Prostate gland (tissue), 2 donors: ENCODE results near the gene TPBGL. TPM values are rescaled to one million over a fixed set of nuclear protein-coding genes. Genes with fewer than 3 reads are reported as not detected.
A peak's percentile ranks its signal among the peaks of the same experiment; 100 is the strongest.

Source experiments
- DNase-seq: peaks from one replicate; pipeline ENCODE4 v3.0.0-alpha.2; 2019; ENCODE audit warnings: low spot score
- H3K27ac ChIP-seq, 2 donors: fragments of 200-600 bp; sonication (generic); 2 replicates each; pipeline ENCODE4 v1.5.1; 2017 to 2019
- H3K27me3 ChIP-seq: fragments of 200-600 bp; sonication (generic); replicated peaks from 2 replicates; pipeline ENCODE4 v1.5.1; 2019; ENCODE audit not compliant: insufficient read depth
- H3K36me3 ChIP-seq, 2 donors: fragments of 200-600 bp; sonication (generic); 1 replicate in 1 of 2; 2 replicates in 1 of 2; pipeline versions ENCODE4 v1.5.1 to v1.8.1; 2017 to 2019
- H3K4me1 ChIP-seq: fragments of 200-600 bp; sonication (generic); replicated peaks from 2 replicates; pipeline ENCODE4 v1.5.1; 2019
- H3K4me3 ChIP-seq, 2 donors: fragments of 200-600 bp; sonication (generic); 2 replicates each; pipeline ENCODE4 v1.5.1; 2017 to 2019
- H3K9me3 ChIP-seq: fragments of 200-600 bp; sonication (generic); 2 replicates; pipeline ENCODE4 v1.5.1; 2017
- CTCF ChIP-seq, 4 experiments: fragments of 200-600 bp in 2 of 4; fragments of 450-650 bp in 2 of 4; sonication (generic) in 2 of 4; IDR thresholded peaks; 1 replicate in 3 of 4; 2 replicates in 1 of 4; pipeline ENCODE4 v1.5.1; 2016 to 2019; ENCODE audit warnings: antibody characterized with exemption in 4 of 4, mild to moderate bottlenecking in 2 of 4, moderate library complexity in 2 of 4
- POLR2A ChIP-seq: fragments of 450-650 bp; IDR thresholded peaks from one replicate; pipeline ENCODE4 v1.6.1; 2016; ENCODE audit warnings: antibody characterized with exemption, mild to moderate bottlenecking
- POLR2AphosphoS5 ChIP-seq: sonication (generic); formaldehyde crosslinking; IDR thresholded peaks from one replicate; pipeline ENCODE4 v1.6.1; 2017; ENCODE audit warnings: antibody characterized with exemption
- WGBS: methylation state at CpG from one replicate; pipeline ENCODE4 v1.1.5; 2018; 5-methylcytosine and 5-hydroxymethylcytosine counted together
- intact Hi-C: fragments of 100-400 bp; cut with DNase I; formaldehyde crosslinking; loops from one replicate; pipeline ENCODE4 v1.14.2; 2022
- total RNA-seq, 2 donors: library from RNA; depleted of rRNA; stranded (reverse); fragments of >200 nt; gene quantifications; one replicate each; pipeline ENCODE4 v1.1.0, GENCODE V29; 2016

Gene TPBGL
- total RNA-seq, 2 donors from 2014 or later = 0.68 to 8.3 TPM

GRCh38 chr11:75279273-75279672 lies 38.7 kb downstream of the TPBGL start:
- no peaks in the 10 kb centered on the region for H3K9me3 ChIP-seq
- 72% methylated on average over 5 of the region's 5 CpGs for WGBS
- intact Hi-C loops = no loop called here
- DNase-seq = no peak
- no peak overlapping the region for H3K27ac ChIP-seq
- TF ChIP-seq CTCF (IDR thresholded peaks at IDR 0.05) = no peak
- TF ChIP-seq POLR2A = no peak
- no peak for TF ChIP-seq POLR2AphosphoS5
- H3K4me3 ChIP-seq = no peak overlapping the region
- H3K4me1 ChIP-seq = no peaks in the 10 kb centered on the region
- H3K27me3 ChIP-seq = no peaks in the 10 kb centered on the region
- peaks cover 4 to 11% of the 10 kb centered on the region in 2 donors for H3K36me3 ChIP-seq

DNA sequence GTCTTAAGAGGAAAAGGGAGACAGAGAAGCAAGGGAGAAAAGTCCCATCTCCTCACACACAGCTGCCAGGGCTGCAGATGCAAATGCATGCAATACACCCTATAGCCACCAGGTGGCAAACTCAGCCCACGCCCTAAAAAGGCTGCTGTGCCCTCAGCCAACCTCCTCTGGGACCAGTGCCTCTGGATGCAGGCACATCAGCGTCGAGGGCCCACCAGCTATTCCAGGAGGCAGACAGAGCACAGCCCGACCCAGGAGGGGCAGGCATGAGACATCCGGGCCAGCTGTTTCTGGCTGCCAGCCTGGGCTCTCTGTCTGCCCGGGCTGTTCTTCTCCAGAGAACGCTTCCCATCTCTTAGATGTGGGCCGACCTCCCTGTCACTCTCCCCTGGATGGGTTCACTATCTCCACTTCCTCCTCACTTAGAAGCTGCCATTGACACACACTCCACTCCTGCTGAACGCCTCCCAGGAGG lies 39.7 kb downstream of the TPBGL start:
- Histone ChIP-seq H3K27ac (no peak overlapping the region), H3K36me3 (peaks cover 4 to 11% of the 10 kb centered on the region in 2 donors), H3K9me3 (no peaks in the 10 kb centered on the region), H3K27me3 (no peaks in the 10 kb centered on the region), H3K4me3 (no peak overlapping the region), H3K4me1 (no peaks in the 10 kb centered on the region)
- 20% methylated on average over 8 of the region's 9 CpGs for WGBS
- intact Hi-C loops = loop anchor here (1.0 to 5.0 kb wide), 2 partner anchors 47 to 104 kb away; no protein-coding TSS in a partner anchor
- DNase-seq = peak; percentile 65
- TF ChIP-seq POLR2A (no peak), POLR2AphosphoS5 (peak; percentile 67), CTCF (IDR thresholded peaks at IDR 0.05) (peak; percentile 95 to 98 (median 97))

DNA sequence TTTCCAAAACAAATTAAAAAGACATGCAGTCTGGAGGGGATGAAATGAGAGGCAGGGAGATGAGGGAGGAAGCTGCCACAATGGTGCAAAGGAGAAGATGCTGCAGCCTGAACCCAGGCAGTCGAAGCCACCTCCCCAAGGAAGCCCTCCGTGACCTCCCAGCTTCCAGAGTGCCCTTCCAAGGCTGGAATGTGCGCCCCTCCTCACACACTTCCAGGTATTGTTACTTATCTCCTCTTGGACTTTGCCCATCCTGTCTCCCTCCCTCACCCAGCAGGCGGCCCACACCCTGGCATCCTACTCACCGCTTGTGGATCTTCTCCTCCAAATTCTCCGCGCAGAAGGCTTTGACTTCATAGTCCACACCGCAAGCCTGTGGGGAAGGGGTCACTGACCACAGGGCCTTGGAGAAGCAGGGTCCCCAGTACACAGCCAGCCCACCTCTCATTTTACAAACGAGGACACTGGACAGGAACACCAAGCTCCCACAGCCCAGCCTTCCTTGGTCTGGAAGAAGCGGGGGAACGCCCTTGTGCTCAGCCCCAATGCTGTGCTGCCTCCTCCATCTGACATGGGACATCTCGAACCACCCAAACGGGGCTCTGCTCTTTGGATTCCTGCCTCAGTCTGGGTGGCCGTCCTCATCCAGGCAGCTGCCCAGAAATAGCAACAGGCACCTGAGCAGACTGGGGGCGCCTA lies 40.3 kb downstream of the TPBGL start:
- TF ChIP-seq CTCF (IDR thresholded peaks at IDR 0.05) (no peak), POLR2A (no peak), POLR2AphosphoS5 (no peak)
- DNase-seq = no peak
- intact Hi-C loops = loop anchor here (1.0 to 5.0 kb wide), 2 partner anchors 46 to 103 kb away; no protein-coding TSS in a partner anchor
- H3K27ac ChIP-seq = no peak overlapping the region
- no peaks in the 10 kb centered on the region for H3K27me3 ChIP-seq
- H3K4me1 ChIP-seq = no peaks in the 10 kb centered on the region
- H3K9me3 ChIP-seq = no peaks in the 10 kb centered on the region
- H3K4me3 ChIP-seq = no peak overlapping the region
- WGBS = 83% methylated on average over 15 of the region's 15 CpGs
- H3K36me3 ChIP-seq = peaks cover 4 to 11% of the 10 kb centered on the region in 2 donors

GRCh38 chr11:75281469-75282095 lies 41.0 kb downstream of the TPBGL start:
- Histone ChIP-seq H3K4me1 (no peaks in the 10 kb centered on the region), H3K4me3 (no peak overlapping the region), H3K27ac (no peak overlapping the region), H3K27me3 (no peaks in the 10 kb centered on the region), H3K36me3 (peaks cover 3 to 11% of the 10 kb centered on the region in 2 donors), H3K9me3 (no peaks in the 10 kb centered on the region)
- DNase-seq = no peak
- TF ChIP-seq POLR2AphosphoS5 (no peak), CTCF (IDR thresholded peaks at IDR 0.05) (no peak), POLR2A (no peak)
- intact Hi-C loops = loop anchor here (5.0 kb wide), 1 partner anchor 46 kb away; no protein-coding TSS in a partner anchor
- 86% methylated on average over 9 of the region's 10 CpGs for WGBS
